ENCODE data around the gene MCL1.

Gene MCL1

GRCh38 chr1:150575518-150576366 is 3.7 kb downstream of the MCL1 start:
- no peaks in the 10 kb centered on the region for H3K9me3 ChIP-seq (ENCODE audit: control insufficient read depth, insufficient read depth, low read depth, low read length)
- TF ChIP-seq ZNF398 (tag by site-specific recombination; IDR thresholded peaks at IDR 0.05) (no peak), AEBP2 (tag by site-specific recombination; IDR thresholded peaks at IDR 0.05; ENCODE audit: borderline replicate concordance) (no peak), ZBTB20 (tag by site-specific recombination; IDR thresholded peaks at IDR 0.05) (no peak), ZBTB49 (tag by site-specific recombination; IDR thresholded peaks at IDR 0.05; ENCODE audit: low read depth) (no peak), ZNF514 (tag by site-specific recombination; IDR thresholded peaks at IDR 0.05) (no peak), ZNF366 (tag by site-specific recombination; conservative IDR thresholded peaks at IDR 0.05) (0 out of 2 replicates have a peak, but pooled peaks have one; percentile 52), BCL11A (tag by site-specific recombination; IDR thresholded peaks at IDR 0.05; ENCODE audit: low read depth) (no peak), GFI1B (tag by site-specific recombination; IDR thresholded peaks at IDR 0.05) (no peak), SP7 (tag by site-specific recombination; IDR thresholded peaks at IDR 0.05) (peak; percentile 27; the same call in 1 of the 2 replicates), KLF7 (tag by site-specific recombination; IDR thresholded peaks at IDR 0.05; ENCODE audit: borderline replicate concordance) (no peak), ZNF521 (tag by site-specific recombination; IDR thresholded peaks at IDR 0.05) (no peak), CTCF (tag by site-specific recombination; IDR thresholded peaks at IDR 0.05) (no peak), ZNF510 (tag by site-specific recombination; IDR thresholded peaks at IDR 0.05; ENCODE audit: insufficient replicate concordance) (no peak), ZBTB7A (tag by site-specific recombination; IDR thresholded peaks at IDR 0.05; ENCODE audit: low read depth) (no peak)
- no peaks in the 10 kb centered on the region for H3K4me1 ChIP-seq (ENCODE audit: control insufficient read depth, insufficient read depth, low read length)
- POLR2A ChIA-PET, result interaction anchor here (1.8 to 13.5 kb wide), 2 partner anchors 14 to 54 kb away, joined by 8 to 272 read pairs; partner anchors contain the start of gene ENSA
- CTCF ChIA-PET, result interaction anchor here (0.9 to 14.0 kb wide), 6 partner anchors 8 to 237 kb away, joined by 3 to 135 read pairs (median 8); no protein-coding TSS in a partner anchor
- no peak overlapping the region for H3K27ac ChIP-seq (ENCODE audit: extremely low read depth, low read depth, low read length)
- peaks cover 0 to 65% of the 10 kb centered on the region in 2 experiments for H3K36me3 ChIP-seq (ENCODE audit: control insufficient read depth in 2 of 2, insufficient read depth in 1 of 2, low read length in 2 of 2)
- H3K4me3 ChIP-seq (ENCODE audit: low read depth, low read length), result peak overlapping the region; percentile 82

- peaks cover 0 to 65% of the 10 kb centered on the region in 2 experiments for H3K36me3 ChIP-seq (ENCODE audit: control insufficient read depth in 2 of 2, insufficient read depth in 1 of 2, low read length in 2 of 2)
- no peak overlapping the region for H3K4me3 ChIP-seq (ENCODE audit: low read depth, low read length)
- ChIA-PET POLR2A (interaction anchor here (13.5 kb wide), 1 partner anchor 13 kb away, joined by 272 read pairs; no protein-coding TSS in a partner anchor), CTCF (interaction anchor here (14.0 kb wide), 1 partner anchor 16 kb away, joined by 135 read pairs; no protein-coding TSS in a partner anchor)
- no peaks in the 10 kb centered on the region for H3K9me3 ChIP-seq (ENCODE audit: control insufficient read depth, insufficient read depth, low read depth, low read length)
- no peak overlapping the region for H3K27ac ChIP-seq (ENCODE audit: extremely low read depth, low read depth, low read length)
- H3K4me1 ChIP-seq (ENCODE audit: control insufficient read depth, insufficient read depth, low read length), result no peaks in the 10 kb centered on the region
- TF ChIP-seq ZNF747 (tag by site-specific recombination; IDR thresholded peaks at IDR 0.05) (no peak), ZBTB8A (tag by site-specific recombination; IDR thresholded peaks at IDR 0.05) (no peak), ZSCAN30 (tag by site-specific recombination; IDR thresholded peaks at IDR 0.05) (no peak), ZNF292 (tag by site-specific recombination; IDR thresholded peaks at IDR 0.05; ENCODE audit: borderline replicate concordance, low read depth) (no peak), ZBTB49 (tag by site-specific recombination; IDR thresholded peaks at IDR 0.05; ENCODE audit: low read depth) (no peak), IKZF3 (tag by site-specific recombination; IDR thresholded peaks at IDR 0.05) (no peak), ZNF148 (tag by site-specific recombination; IDR thresholded peaks at IDR 0.05; ENCODE audit: borderline replicate concordance) (no peak)
Observed at GRCh38 chr1:150575072-150575489, 4.3 kb downstream of the MCL1 start.

Measured in HEK293 (cell line).